ENCODE measurements around the gene LRPAP1. TPM values are rescaled to one million over a fixed set of nuclear protein-coding genes. Genes with fewer than 3 reads are reported as not detected.

Gene LRPAP1
- total and polyA plus RNA-seq, 3 experiments from 2014 or later, result 89.0 to 140 (median 94.9) TPM

GRCh38 chr4:3476936-3477749, 55.1 kb downstream of the LRPAP1 start:
- Histone ChIP-seq H3K27me3 (ENCODE audit: insufficient read depth, low read length, poor library complexity, severe bottlenecking) (peaks cover 9% of the 10 kb centered on the region), H3K4me3 (ENCODE audit: low read length) (no peak overlapping the region), H3K4me1 (ENCODE audit: insufficient read depth, low read length) (no peaks in the 10 kb centered on the region), H3K27ac (ENCODE audit: low read depth, low read length) (no peak overlapping the region), H3K36me3 (ENCODE audit: insufficient read depth, low read length) (no peaks in the 10 kb centered on the region), H3K9me3 (ENCODE audit: low read length) (no peaks in the 10 kb centered on the region)
- Mint-ChIP-seq H3K9me3 (no peaks in the 10 kb centered on the region), H3K27me3 (peaks cover 9 to 21% of the 10 kb centered on the region in 2 donors), H3K4me3 (no peak overlapping the region), H3K4me1 (no peaks in the 10 kb centered on the region), H3K27ac (no peak overlapping the region), H3K36me3 (no peaks in the 10 kb centered on the region)
- POLR2A ChIA-PET, result no interaction called here
- no peak for DNase-seq
- CTCF ChIA-PET, result no interaction called here

- no peak overlapping the region for H3K4me3 Mint-ChIP-seq
- ChIA-PET CTCF (no interaction called here), POLR2A (no interaction called here)
- no peak overlapping the region for H3K27ac Mint-ChIP-seq
- H3K27me3 ChIP-seq (ENCODE audit: insufficient read depth, low read length, poor library complexity, severe bottlenecking), result peaks cover 5% of the 10 kb centered on the region
- H3K4me1 Mint-ChIP-seq, result no peaks in the 10 kb centered on the region
- no peak overlapping the region for H3K4me3 ChIP-seq (ENCODE audit: low read length)
- no peaks in the 10 kb centered on the region for H3K9me3 Mint-ChIP-seq
- no peak overlapping the region for H3K27ac ChIP-seq (ENCODE audit: low read depth, low read length)
- H3K36me3 ChIP-seq (ENCODE audit: insufficient read depth, low read length), result no peaks in the 10 kb centered on the region
- H3K4me1 ChIP-seq (ENCODE audit: insufficient read depth, low read length), result no peaks in the 10 kb centered on the region
- H3K36me3 Mint-ChIP-seq, result no peaks in the 10 kb centered on the region
- H3K9me3 ChIP-seq (ENCODE audit: low read length), result no peaks in the 10 kb centered on the region
- no peak for DNase-seq
- H3K27me3 Mint-ChIP-seq, result peaks cover 4 to 14% of the 10 kb centered on the region in 2 donors
Measured at GRCh38 chr4:3476341-3476747, 55.9 kb downstream of the LRPAP1 start.

GRCh38 chr4:3475713-3476260, 56.4 kb downstream of the LRPAP1 start:
- no peaks in the 10 kb centered on the region for H3K9me3 ChIP-seq (ENCODE audit: low read length)
- H3K27me3 Mint-ChIP-seq, result peaks cover 2 to 8% of the 10 kb centered on the region in 2 donors
- H3K27ac Mint-ChIP-seq, result no peak overlapping the region
- no peaks in the 10 kb centered on the region for H3K36me3 Mint-ChIP-seq
- H3K4me3 Mint-ChIP-seq, result no peak overlapping the region
- no peaks in the 10 kb centered on the region for H3K4me1 ChIP-seq (ENCODE audit: insufficient read depth, low read length)
- H3K4me1 Mint-ChIP-seq, result no peaks in the 10 kb centered on the region
- H3K9me3 Mint-ChIP-seq, result no peaks in the 10 kb centered on the region
- H3K4me3 ChIP-seq (ENCODE audit: low read length), result no peak overlapping the region
- CTCF ChIA-PET, result no interaction called here
- no peak overlapping the region for H3K27ac ChIP-seq (ENCODE audit: low read depth, low read length)
- no peak for DNase-seq
- POLR2A ChIA-PET, result no interaction called here
- H3K27me3 ChIP-seq (ENCODE audit: insufficient read depth, low read length, poor library complexity, severe bottlenecking), result peaks cover 2% of the 10 kb centered on the region
- H3K36me3 ChIP-seq (ENCODE audit: insufficient read depth, low read length), result no peaks in the 10 kb centered on the region

- ChIA-PET POLR2A (no interaction called here), CTCF (no interaction called here)
- Histone ChIP-seq H3K9me3 (ENCODE audit: low read length) (no peaks in the 10 kb centered on the region), H3K4me1 (ENCODE audit: insufficient read depth, low read length) (no peaks in the 10 kb centered on the region), H3K27ac (ENCODE audit: low read depth, low read length) (no peak overlapping the region), H3K36me3 (ENCODE audit: insufficient read depth, low read length) (no peaks in the 10 kb centered on the region), H3K4me3 (ENCODE audit: low read length) (no peak overlapping the region), H3K27me3 (ENCODE audit: insufficient read depth, low read length, poor library complexity, severe bottlenecking) (no peaks in the 10 kb centered on the region)
- Mint-ChIP-seq H3K36me3 (no peaks in the 10 kb centered on the region), H3K9me3 (no peaks in the 10 kb centered on the region), H3K27ac (no peak overlapping the region), H3K27me3 (peaks cover 3 to 5% of the 10 kb centered on the region in 2 donors), H3K4me1 (no peaks in the 10 kb centered on the region), H3K4me3 (no peak overlapping the region)
- no peak for DNase-seq
Measured at GRCh38 chr4:3475041-3475712, 57.0 kb downstream of the LRPAP1 start.

- Mint-ChIP-seq H3K4me3 (no peak overlapping the region), H3K9me3 (no peaks in the 10 kb centered on the region), H3K36me3 (no peaks in the 10 kb centered on the region), H3K4me1 (no peaks in the 10 kb centered on the region), H3K27me3 (peaks cover 2 to 5% of the 10 kb centered on the region in 2 donors), H3K27ac (no peak overlapping the region)
- Histone ChIP-seq H3K4me3 (ENCODE audit: low read length) (no peak overlapping the region), H3K27me3 (ENCODE audit: insufficient read depth, low read length, poor library complexity, severe bottlenecking) (no peaks in the 10 kb centered on the region), H3K4me1 (ENCODE audit: insufficient read depth, low read length) (no peaks in the 10 kb centered on the region), H3K27ac (ENCODE audit: low read depth, low read length) (no peak overlapping the region), H3K36me3 (ENCODE audit: insufficient read depth, low read length) (no peaks in the 10 kb centered on the region), H3K9me3 (ENCODE audit: low read length) (no peaks in the 10 kb centered on the region)
- ChIA-PET CTCF (no interaction called here), POLR2A (no interaction called here)
- DNase-seq, result no peak
Measured at GRCh38 chr4:3473996-3474765, 58.0 kb downstream of the LRPAP1 start.

GRCh38 chr4:3473181-3473950, 58.9 kb downstream of the LRPAP1 start:
- Mint-ChIP-seq H3K27me3 (peaks cover 2 to 5% of the 10 kb centered on the region in 2 donors), H3K4me1 (no peaks in the 10 kb centered on the region), H3K9me3 (no peaks in the 10 kb centered on the region), H3K36me3 (no peaks in the 10 kb centered on the region), H3K27ac (no peak overlapping the region), H3K4me3 (no peak overlapping the region)
- Histone ChIP-seq H3K9me3 (ENCODE audit: low read length) (no peaks in the 10 kb centered on the region), H3K27me3 (ENCODE audit: insufficient read depth, low read length, poor library complexity, severe bottlenecking) (no peaks in the 10 kb centered on the region), H3K4me3 (ENCODE audit: low read length) (no peak overlapping the region), H3K27ac (ENCODE audit: low read depth, low read length) (no peak overlapping the region), H3K4me1 (ENCODE audit: insufficient read depth, low read length) (no peaks in the 10 kb centered on the region), H3K36me3 (ENCODE audit: insufficient read depth, low read length) (no peaks in the 10 kb centered on the region)
- CTCF ChIA-PET, result no interaction called here
- POLR2A ChIA-PET, result no interaction called here
- no peak for DNase-seq

GRCh38 chr4:3472411-3473141, 59.6 kb downstream of the LRPAP1 start:
- H3K36me3 Mint-ChIP-seq, result no peaks in the 10 kb centered on the region
- CTCF ChIA-PET, result interaction anchor here (2.3 kb wide), 1 partner anchor 8 kb away, joined by 9 read pairs; no protein-coding TSS in a partner anchor

More at GRCh38 chr4:3472411-3473141, 59.6 kb downstream of the LRPAP1 start:
- POLR2A ChIA-PET, result no interaction called here
- DNase-seq, result no peak
- no peak overlapping the region for H3K27ac Mint-ChIP-seq
- Histone ChIP-seq H3K4me1 (ENCODE audit: insufficient read depth, low read length) (no peaks in the 10 kb centered on the region), H3K36me3 (ENCODE audit: insufficient read depth, low read length) (no peaks in the 10 kb centered on the region), H3K4me3 (ENCODE audit: low read length) (no peak overlapping the region), H3K27me3 (ENCODE audit: insufficient read depth, low read length, poor library complexity, severe bottlenecking) (no peaks in the 10 kb centered on the region), H3K9me3 (ENCODE audit: low read length) (no peaks in the 10 kb centered on the region), H3K27ac (ENCODE audit: low read depth, low read length) (no peak overlapping the region)
- H3K4me3 Mint-ChIP-seq, result no peak overlapping the region
- H3K9me3 Mint-ChIP-seq, result no peaks in the 10 kb centered on the region
- H3K27me3 Mint-ChIP-seq, result peaks cover 2 to 5% of the 10 kb centered on the region in 2 donors
- H3K4me1 Mint-ChIP-seq, result no peaks in the 10 kb centered on the region
